Measurements from ENCODE around the gene SAC3D1. TPM values are rescaled to one million over a fixed set of nuclear protein-coding genes. Genes with fewer than 3 reads are reported as not detected.
A peak's percentile ranks its signal among the peaks of the same experiment; 100 is the strongest.

SAC3D1 gene
- total and polyA plus RNA-seq, 12 donors: 4.4 to 23.6 (median 10.5) TPM

DNA sequence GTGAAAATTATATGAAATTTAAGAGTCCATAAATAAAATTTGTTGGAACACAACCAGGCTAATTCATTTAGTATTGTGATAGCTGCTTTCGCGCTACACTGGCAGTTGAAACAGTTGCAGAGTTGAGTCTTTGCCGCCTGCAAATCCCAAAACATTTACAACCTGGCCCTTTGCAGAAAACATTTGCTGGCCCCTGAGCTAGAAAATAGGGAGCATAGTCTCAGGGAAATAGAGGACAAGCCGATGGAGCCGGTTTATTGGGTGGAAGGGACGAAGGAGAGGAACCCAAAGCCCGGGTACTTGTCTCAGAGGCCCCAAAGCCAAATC lies 527 bp upstream of the SAC3D1 start:
- peaks cover 0 to 22% of the 10 kb centered on the region in 2 donors for H3K36me3 ChIP-seq (replicated peaks in 1 of 2)

DNA sequence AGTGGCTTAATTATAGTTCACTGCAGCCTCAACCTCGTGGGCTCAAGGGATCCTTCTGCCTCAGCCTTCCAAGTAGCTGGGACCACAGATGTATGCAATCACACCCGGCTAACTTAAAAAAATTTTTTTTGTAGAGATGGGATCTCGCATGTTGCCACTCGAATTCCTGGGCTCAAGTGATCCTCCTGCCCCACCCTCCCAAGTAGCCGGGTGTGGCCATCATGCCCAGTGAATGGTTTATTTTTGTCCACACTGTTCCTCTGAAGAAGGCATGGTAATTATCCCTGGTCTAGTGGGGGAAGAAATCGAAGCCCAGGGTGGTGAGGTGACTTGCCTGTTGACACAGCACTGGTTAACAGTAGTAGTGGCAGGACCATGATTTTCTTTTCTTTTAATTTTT lies 1.9 kb downstream of the SAC3D1 start:
- Histone ChIP-seq H3K4me1 (replicated peaks in 1 of 2) (peaks cover 0 to 31% of the 10 kb centered on the region in 2 donors), H3K27me3 (no peaks in the 10 kb centered on the region), H3K36me3 (replicated peaks in 1 of 2) (peaks cover 0 to 8% of the 10 kb centered on the region in 2 donors), H3K27ac (no peak overlapping the region), H3K4me3 (no peak overlapping the region), H3K9me3 (replicated peaks in 1 of 3) (no peaks in the 10 kb centered on the region)
- intact Hi-C loops (cut with DNase I): no loop called here
- no peak for DNase-seq
- TF ChIP-seq POLR2A (IDR thresholded peaks at IDR 0.05): no peak
- TF ChIP-seq, protein P1, sequence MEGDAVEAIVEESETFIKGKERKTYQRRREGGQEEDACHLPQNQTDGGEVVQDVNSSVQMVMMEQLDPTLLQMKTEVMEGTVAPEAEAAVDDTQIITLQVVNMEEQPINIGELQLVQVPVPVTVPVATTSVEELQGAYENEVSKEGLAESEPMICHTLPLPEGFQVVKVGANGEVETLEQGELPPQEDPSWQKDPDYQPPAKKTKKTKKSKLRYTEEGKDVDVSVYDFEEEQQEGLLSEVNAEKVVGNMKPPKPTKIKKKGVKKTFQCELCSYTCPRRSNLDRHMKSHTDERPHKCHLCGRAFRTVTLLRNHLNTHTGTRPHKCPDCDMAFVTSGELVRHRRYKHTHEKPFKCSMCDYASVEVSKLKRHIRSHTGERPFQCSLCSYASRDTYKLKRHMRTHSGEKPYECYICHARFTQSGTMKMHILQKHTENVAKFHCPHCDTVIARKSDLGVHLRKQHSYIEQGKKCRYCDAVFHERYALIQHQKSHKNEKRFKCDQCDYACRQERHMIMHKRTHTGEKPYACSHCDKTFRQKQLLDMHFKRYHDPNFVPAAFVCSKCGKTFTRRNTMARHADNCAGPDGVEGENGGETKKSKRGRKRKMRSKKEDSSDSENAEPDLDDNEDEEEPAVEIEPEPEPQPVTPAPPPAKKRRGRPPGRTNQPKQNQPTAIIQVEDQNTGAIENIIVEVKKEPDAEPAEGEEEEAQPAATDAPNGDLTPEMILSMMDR (IDR thresholded peaks at IDR 0.05): no peak
- WGBS, 4 donors: 89 to 96% (median 93%) methylated on average over 6 of the region's 6 CpGs

More for the DNA sequence above, 527 bp upstream of the SAC3D1 start:
- no peak for DNase-seq
- H3K4me3 ChIP-seq: peak overlapping the region; percentile 74 to 99 (median 82)
- no peaks in the 10 kb centered on the region for H3K9me3 ChIP-seq (replicated peaks in 1 of 3)
- no peaks in the 10 kb centered on the region for H3K27me3 ChIP-seq
- TF ChIP-seq, protein P1 (IDR thresholded peaks at IDR 0.05): no peak
- no peak for TF ChIP-seq POLR2A (IDR thresholded peaks at IDR 0.05)
- H3K27ac ChIP-seq: peak overlapping the region; percentile 78 to 95 (median 90)
- 9 to 15% (median 12%) methylated on average over 7 of the region's 7 CpGs for WGBS, 4 donors
- intact Hi-C loops (cut with DNase I): no loop called here
- H3K4me1 ChIP-seq (replicated peaks in 1 of 2): peaks cover 0 to 31% of the 10 kb centered on the region in 2 donors

DNA sequence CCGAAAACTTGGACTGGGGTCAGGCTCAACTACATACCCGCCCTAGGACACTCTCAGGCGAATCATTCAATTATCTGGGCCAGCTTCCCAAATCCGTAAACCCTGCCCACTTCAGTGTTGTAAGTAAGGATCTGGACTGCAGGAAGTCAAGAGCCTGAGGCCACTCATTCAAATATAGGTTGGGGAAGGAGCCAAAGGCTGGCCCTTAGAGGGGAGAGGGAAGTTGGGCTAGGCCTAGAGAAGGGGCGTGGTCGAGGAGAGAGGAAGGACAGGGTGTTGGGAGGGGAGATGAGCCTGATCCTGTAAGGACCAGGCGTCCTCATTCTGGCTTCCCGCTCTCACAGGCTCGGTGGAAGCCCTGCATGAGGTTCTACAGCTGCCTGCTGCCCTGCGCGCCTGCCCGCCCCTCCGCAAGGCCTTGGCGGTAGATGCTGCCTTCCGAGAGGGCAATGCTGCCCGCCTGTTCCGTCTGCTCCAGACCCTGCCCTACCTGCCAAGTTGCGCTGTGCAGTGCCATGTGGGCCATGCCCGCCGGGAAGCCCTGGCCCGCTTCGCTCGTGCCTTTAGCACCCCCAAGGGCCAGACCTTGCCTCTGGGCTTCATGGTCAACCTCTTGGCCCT lies 3.0 kb downstream of the SAC3D1 start:
- WGBS, 4 donors: 58 to 84% (median 79%) methylated on average over 7 to 23 of the region's 23 CpGs
- Histone ChIP-seq H3K4me3 (no peak overlapping the region), H3K27ac (no peak overlapping the region), H3K36me3 (replicated peaks in 1 of 2) (no peaks in the 10 kb centered on the region), H3K9me3 (replicated peaks in 1 of 3) (no peaks in the 10 kb centered on the region), H3K4me1 (replicated peaks in 1 of 2) (peaks cover 0 to 31% of the 10 kb centered on the region in 2 donors), H3K27me3 (no peaks in the 10 kb centered on the region)
- no peak for TF ChIP-seq POLR2A (IDR thresholded peaks at IDR 0.05)
- TF ChIP-seq, protein P1 (IDR thresholded peaks at IDR 0.05): no peak
- peak in 6 of 7 donors; percentile 31 to 69 (median 51) for DNase-seq
- intact Hi-C loops (cut with DNase I): no loop called here

DNA sequence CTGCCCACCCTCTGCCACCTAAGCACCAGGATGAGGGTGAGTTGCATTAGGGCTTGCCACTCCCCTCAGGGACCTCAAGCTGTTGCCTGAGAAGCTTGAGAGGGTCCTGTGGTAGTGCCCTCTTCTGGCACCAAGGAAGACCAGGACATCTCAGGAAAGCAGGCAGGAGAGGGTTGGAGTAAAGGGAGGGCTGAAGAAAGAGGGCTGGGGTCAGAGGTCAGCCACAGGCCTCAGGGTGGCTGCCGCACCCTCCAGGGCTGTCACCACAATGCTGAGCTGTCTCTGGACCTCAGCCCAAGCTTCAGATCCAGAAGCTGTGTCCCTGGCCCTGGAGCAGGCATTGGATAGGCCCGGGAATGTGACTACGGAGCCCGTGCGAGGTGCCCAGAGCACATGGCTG lies 4.1 kb downstream of the SAC3D1 start:
- intact Hi-C loops (cut with DNase I): no loop called here
- H3K27me3 ChIP-seq: no peaks in the 10 kb centered on the region
- peak in 1 of 7 donors; percentile 32 for DNase-seq
- TF ChIP-seq, protein P1 (IDR thresholded peaks at IDR 0.05): no peak
- TF ChIP-seq POLR2A (IDR thresholded peaks at IDR 0.05): no peak
- whole genome bisulfite sequencing, 4 donors: 71 to 85% (median 80%) methylated on average over 4 to 5 of the region's 5 CpGs
- no peak overlapping the region for H3K27ac ChIP-seq
- no peaks in the 10 kb centered on the region for H3K36me3 ChIP-seq (replicated peaks in 1 of 2)
- H3K9me3 ChIP-seq (replicated peaks in 1 of 3): no peaks in the 10 kb centered on the region
- H3K4me1 ChIP-seq (replicated peaks in 1 of 2): peaks cover 0 to 31% of the 10 kb centered on the region in 2 donors
- no peak overlapping the region for H3K4me3 ChIP-seq

Measured in adrenal gland (tissue), 12 donors.